GM03348 (cell line): ENCODE results near the gene CEP85L.
A peak's percentile ranks its signal among the peaks of the same experiment; 100 is the strongest.

Source experiments
- DNase-seq: peaks from one replicate; pipeline ENCODE4 v3.0.0; 2012; ENCODE audit warnings: low spot score

The CEP85L gene

DNA sequence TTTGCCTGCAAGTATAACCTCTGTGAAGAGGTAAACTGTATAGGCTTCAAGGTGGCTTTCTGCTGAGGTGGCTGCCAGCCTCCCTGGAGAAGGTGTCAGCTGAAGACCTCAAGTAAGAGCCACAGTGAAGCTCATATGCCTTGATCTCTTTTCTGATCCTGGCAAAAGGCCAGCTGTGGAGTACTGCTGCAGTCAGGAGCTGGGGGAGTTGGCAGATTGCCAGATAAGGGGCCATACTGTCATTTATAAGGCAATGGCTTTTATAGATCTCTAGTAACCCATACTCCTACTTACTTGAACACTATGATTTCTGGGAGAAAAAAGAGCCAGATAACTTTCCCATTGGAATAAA is 8.8 kb upstream of the CEP85L start:
- DNase-seq: peak; percentile 9

GRCh38 chr6:118659513-118660217 is 8.3 kb upstream of the CEP85L start:
- DNase-seq: peak; percentile 23

- no peak for DNase-seq
Measured at GRCh38 chr6:118656847-118657451, 5.6 kb upstream of the CEP85L start.

DNA sequence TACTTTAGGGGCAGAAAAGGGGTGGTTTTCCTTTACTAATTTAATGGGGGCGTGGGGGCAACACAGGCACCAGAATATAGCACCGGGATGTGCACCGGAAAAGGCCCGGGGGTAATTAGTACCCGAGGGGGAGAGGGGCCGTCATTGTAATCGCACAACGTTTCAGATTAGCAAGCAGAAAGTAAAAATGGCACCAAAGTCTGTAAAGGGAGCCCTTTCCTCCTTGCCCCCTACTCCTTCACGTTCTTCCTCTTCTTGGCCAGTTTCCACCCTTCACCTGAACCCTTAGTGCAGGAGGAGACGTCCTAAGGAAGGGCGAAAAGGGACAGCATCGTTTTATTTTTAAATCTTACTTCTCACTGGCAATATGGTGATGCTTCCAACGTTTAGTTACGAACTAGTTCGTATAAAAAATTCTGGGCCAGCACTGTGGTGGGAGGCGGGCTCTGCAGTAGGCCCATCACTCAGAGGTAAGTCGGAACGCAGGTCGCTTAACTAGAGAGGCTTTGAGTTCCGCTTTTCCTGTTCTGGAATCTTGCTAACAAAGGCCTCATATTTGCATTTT is 742 bp upstream of the CEP85L start:
- DNase-seq: no peak

DNA sequence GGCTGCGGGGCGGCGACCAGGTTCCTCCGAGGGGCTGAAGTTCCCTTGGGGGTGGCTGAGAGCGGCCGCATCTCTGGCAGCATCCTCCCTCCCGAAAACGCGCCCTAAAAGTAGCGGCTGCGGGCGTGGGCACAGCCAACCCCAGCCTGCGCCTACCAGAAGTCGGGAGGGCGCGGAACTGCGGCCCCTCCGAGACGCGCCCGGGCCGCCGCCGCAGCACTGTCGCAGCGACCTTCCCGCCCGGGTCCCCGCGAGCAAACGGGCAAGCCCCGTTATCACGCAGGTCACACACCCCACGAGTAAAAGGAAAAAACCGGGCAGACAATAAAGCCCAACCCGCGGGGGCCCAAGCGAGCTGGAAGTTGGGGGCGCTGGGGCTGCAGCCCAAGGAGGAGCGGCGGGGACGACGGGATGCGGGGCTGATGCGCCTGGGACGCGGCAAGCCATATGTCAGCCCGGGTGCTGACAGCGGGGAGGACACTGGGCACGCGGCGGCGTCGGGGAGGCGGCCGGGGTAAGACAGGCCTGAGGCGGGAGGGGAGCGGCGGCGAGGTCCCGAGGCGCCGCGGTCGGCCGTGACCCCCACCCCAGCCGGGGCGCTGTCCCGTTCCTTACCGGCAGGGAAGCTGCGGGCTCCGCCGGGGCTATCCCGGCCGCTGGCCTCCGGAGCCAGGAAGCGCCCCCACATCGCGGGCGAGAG is 659 bp downstream of the CEP85L start:
- DNase-seq: peak; percentile 72

- DNase-seq: no peak
Measured at GRCh38 chr6:118649918-118650581, 1.3 kb downstream of the CEP85L start.

DNA sequence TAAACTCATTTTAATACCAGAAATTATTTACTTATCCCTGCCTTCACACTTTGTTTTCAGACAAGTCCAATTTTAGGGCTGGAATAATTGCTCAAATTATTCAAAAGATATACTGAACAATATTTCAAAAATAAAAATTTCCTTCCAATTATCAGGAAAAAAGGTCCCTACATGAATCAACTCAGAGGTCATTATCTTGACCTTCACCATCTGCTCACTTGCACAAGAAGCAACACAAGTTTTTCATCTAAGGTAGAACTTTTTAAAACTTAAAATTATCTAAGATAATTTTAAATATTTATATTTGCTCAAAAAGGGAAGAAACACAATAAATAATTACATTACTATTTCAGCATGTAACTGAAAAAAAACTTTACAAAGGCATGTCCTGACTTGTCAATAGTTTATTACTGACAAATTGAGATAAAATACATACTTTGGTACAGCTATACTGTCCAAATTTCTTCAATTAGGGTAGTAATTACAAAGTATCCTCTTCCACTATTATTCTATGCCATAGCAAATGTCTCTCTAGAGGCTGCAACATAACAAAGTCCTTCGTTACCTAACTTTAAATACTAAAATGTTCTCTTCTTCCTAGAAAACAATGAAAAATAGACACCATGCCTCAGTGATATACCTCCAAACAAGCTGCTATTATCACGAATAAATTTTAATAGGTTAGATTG is 2.4 kb downstream of the CEP85L start:
- DNase-seq: peak; percentile 6

GRCh38 chr6:118646977-118647376 is 4.4 kb downstream of the CEP85L start:
- DNase-seq: no peak

DNA sequence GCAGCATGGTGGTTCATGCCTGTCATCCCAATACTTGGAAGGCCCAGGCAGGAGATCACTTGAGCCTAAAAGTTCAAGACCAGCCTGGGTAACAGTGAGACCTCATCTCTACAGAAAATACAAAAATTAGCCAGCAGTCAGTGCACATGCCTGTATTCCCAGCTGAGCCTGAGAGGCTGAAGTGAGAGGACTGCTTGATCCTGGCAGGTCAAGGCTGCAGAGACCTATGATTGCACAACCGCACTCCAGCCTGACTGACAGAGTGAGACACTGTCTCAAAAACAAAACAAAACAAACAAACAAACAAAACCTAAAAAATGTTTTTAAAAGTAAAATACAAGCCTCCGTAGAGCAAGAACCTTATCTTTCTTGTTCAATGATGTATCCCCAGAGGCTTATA is 6.0 kb downstream of the CEP85L start:
- no peak for DNase-seq

GRCh38 chr6:118644007-118644406 is 7.4 kb downstream of the CEP85L start:
- DNase-seq: peak; percentile 25

DNA sequence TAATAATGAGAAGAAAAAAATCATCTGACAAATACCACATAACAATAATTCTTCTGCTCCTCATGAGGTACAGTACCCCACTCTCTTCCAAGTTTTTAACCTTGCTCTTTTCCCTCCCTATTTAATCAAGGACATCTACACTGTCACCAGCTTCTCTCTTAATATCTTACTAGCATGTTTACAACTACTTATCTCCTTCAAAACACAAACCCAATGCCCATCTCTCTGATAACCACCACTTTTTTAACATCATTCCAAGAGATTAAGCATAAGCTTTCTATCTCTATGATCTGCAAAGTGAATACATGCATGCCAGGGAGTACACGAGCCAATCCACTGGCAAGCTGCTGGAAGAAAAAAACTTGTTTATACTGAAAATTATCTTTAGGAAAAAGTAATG is 10.3 kb downstream of the CEP85L start:
- DNase-seq: no peak

DNA sequence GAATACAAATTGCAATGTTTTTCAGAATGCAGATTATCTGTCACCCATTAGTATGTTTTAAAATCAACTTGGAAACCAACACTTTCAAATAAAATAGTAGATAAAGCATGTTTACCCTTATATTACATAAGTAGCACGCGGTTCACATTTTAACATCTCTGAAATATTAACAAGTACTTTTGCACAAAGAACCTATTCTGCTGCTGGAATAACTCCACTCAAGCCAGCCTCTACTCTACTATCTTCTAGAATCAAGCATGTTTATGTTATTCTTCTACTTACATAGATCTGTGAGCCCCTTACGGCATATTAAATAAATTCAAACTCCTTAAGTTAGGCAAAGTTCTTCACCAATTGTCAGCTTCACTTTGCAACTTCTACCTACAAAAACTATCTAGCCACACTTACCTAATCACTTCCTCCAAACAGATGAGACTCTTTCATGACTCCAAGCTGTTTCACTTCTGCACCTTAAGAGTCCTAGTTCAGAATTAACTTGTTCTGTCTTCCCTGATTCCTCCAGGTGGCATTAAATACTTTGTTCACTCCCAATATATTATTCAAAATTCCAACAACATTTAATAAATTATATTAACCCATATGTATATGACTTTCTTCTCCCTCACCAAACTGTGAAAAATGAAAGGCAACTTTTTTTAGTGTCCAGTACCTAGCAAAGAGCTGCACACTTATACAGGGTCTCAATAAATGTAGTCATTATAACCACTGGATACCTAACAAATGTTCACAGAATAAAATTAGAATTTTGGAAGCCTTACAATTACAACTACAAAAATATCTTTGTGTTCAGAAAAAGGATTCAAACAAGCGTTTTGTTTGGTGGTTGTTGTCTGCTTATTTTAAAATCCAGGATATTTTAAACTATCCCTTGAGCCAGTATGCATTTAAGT is 12.1 kb downstream of the CEP85L start:
- DNase-seq: no peak

DNA sequence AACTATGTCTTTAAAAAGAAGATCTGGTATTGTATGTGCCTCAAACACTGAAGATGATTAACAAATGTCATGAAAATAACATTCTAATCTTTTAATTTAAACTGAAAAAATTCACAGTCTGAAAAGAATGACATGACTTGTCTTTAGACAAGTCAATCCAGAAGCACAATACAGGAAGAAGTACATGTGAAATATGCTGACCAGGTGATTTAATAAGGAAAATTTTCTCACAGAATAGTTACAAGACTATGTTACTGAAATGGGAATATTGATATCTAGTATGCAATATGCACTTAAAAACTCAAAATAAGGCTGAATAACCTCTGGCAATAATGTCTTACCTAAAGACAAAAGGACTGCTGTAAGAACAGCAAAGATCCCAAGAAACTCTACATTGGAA is 13.1 kb downstream of the CEP85L start:
- no peak for DNase-seq

DNA sequence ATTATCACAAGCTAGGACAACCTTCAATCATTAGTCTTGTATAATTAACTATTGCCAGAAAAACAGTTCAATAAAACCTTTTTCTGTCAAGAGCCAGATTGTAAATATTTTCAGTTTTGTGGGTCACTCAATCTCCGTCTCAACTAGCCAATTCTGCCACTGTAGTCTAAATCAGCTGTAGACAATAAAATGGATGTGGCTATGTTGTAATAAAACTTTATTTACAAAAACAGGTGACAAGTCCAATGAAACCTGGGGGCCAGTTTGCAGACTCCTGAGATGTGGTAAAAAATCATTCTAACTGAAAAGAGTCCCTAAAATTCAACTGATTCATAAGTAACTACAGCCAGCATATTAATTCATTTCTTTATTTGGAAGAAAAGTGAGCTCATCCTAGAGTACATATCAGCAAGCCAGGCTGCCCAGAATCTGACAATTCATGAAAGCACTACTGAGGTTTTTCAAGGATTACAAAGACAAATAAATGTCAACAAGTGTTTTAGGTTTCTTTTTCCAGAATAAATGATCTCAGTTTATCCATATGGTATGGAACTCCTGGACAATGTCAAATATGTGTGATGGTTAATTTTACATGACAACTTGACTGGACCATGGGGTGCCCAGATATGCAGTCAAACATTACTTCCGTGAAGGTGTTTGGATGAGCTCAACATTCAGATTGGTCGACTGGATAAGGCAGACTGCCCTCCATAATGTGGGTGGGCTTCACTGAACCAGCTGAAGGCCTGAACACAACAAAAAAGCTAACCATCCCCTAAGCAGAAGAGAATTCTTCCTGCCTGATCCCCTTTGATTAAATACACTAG is 15.3 kb downstream of the CEP85L start:
- DNase-seq: no peak

- no peak for DNase-seq
Measured at GRCh38 chr6:118632359-118632758, 19.0 kb downstream of the CEP85L start.

- no peak for DNase-seq
Measured at GRCh38 chr6:118630923-118631322, 20.5 kb downstream of the CEP85L start.

DNA sequence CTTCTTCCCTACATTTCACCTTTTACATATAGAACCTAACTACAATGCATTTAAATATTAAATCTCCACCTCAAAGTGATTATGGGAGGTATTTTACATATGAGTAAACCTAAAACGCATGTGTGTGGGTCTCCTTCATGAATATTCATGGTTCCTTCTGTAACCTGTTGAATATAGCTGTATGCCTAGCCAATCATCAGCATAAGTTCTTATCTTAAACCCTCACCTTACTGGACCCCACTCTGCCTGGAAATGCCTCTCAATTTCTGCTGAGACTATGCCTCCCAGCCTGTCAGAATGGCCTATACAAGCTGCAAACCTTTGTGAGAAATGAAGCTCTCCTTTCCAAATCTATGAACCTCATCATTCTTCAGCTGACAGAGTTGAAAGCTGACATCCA is 21.3 kb downstream of the CEP85L start:
- DNase-seq: no peak

DNA sequence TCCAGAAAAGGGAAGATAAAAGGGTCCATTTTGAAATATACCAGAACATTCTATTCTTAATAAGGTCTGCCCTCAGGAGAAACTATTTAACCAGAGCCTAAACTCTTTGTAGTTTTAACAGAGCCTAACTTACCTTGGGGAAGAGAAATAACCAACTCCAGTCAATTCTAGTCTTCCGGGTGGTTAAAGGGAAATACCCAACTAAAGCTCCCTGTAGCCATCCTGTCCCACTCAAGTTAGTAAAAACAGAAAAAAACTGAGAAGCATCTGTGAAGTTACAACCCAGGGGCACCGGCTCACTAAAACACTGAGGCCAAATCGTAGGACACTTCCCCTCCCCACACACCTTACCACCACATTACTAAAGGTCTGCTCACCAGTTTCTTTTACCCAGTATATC is 23.7 kb downstream of the CEP85L start:
- DNase-seq: no peak

- no peak for DNase-seq
Measured at GRCh38 chr6:118625833-118626232, 25.6 kb downstream of the CEP85L start.
